Fibroblast of skin of left biceps (primary cell): ENCODE data around the gene TESMIN.

Source experiments
- DNase-seq, 2 experiments: peaks; one replicate each; pipeline ENCODE4 v3.0.0-alpha.2; 2013; ENCODE audit warnings: low read depth in 2 of 2

Gene TESMIN

GRCh38 chr11:68751331-68751856 lies at the start of gene TESMIN:
TESMIN (minus strand) TSS chr11:68751520; CDS start chr11:68750660, 860 bp downstream.
- DNase-seq, result peak; percentile 20 to 21

- DNase-seq, result no peak
These were observed 47.0 kb upstream of the TESMIN start for GRCh38 chr11:68798221-68798813.

GRCh38 chr11:68796801-68797200 lies 45.5 kb upstream of the TESMIN start:
- no peak for DNase-seq

- DNase-seq, result no peak
These were observed 41.2 kb upstream of the TESMIN start for GRCh38 chr11:68792400-68792966.

DNA sequence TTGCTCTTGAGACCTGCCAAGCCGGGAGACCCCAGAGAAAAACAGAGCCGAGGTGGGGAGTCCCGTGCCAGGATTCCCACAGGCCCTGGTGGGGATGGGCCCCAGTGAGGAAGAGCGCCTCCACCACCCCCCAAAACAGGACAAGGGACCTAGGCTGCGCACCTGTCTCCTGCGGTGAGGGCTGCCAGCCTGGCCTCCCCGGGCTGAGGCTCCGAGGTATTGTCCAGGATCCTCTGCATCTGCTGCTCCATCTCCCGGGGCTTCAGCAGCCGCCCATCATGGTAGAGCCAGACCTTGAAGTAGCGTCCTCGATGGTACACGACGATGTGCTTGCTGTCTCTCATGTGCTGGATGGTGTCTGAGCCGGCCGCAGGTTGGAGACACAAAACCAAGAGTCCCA lies 33.3 kb upstream of the TESMIN start:
- DNase-seq, result no peak

- no peak for DNase-seq
These were observed 32.0 kb upstream of the TESMIN start for GRCh38 chr11:68783216-68783821.

DNA sequence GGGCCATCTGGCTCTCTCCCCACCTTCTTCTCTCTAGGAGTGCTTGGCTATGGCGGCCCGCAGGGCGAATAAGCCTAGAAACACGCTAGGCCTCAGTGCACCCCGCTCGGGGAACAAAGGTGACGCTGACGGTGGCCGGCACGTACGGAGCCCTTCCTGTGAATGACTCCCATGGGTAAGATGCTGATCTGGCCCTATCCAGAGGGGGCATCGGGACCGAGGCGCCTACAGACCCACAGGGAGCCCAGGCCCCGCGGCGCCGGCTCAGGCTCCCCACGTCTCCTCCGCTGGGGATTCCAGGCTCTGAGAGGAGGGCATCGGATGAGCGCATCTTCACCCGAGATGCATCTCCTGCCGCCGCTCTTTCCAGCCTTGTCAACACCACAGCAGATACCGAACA lies 31.4 kb upstream of the TESMIN start:
- DNase-seq, result no peak

- no peak for DNase-seq
These were observed 29.5 kb upstream of the TESMIN start for GRCh38 chr11:68780829-68781228.

DNA sequence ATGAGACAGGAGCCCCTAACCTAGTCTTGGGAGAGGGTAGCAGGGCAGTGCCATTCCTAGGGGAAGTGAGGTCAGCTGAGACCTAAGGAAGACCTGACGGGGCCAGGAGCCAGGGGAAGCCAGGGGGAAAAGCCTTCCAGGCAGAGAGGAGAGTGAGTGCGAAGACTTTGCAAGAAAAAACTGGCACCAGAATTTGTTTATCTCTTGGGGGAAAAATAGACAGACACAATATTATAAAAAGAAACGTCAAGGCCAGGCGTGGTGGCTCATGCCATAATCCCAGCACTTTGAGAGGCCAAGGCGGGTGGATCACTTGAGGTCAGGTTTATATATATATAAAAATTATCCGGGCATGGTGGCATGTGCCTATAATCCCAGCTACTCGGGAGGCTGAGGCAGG lies 26.9 kb upstream of the TESMIN start:
- no peak for DNase-seq

DNA sequence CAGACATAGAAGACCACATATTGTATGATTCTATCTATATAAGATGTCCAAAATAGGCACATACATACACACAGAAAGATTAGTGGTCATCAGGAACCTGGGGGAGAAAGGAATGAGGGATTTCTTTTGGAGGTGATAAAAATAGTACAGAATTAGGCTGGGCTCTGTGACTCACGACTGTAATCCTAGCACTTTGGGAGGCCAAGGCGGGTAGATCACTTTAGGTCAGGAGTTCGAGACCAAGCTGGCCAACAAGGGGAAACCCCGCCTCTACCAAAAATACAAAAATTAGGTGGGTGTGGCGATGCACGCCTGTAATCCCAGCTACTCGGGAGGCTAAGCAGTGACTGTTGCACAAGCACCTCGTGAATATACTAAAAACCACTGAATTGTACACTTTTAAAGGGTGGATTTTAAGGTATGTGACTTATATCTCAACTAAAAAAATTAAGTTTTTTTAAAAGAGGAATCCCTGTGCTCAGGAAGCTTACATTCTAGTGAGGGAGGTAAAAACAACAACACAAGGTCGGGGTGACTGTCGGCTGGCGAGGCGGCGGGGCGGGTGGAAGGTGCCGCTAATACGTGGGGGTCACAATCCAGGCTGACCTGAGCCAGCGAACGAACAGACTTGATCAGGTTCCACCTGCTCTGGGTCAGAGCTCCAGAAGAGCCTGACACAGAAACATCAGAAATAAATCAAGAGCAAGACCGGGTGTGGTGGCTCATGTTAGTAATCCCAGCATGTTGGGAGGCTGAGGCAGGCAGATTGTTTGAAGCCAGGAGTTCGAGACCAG lies 25.3 kb upstream of the TESMIN start:
- no peak for DNase-seq

- no peak for DNase-seq
These were observed 24.6 kb upstream of the TESMIN start for GRCh38 chr11:68775951-68776388.

GRCh38 chr11:68774194-68774585 lies 22.9 kb upstream of the TESMIN start:
- no peak for DNase-seq

DNA sequence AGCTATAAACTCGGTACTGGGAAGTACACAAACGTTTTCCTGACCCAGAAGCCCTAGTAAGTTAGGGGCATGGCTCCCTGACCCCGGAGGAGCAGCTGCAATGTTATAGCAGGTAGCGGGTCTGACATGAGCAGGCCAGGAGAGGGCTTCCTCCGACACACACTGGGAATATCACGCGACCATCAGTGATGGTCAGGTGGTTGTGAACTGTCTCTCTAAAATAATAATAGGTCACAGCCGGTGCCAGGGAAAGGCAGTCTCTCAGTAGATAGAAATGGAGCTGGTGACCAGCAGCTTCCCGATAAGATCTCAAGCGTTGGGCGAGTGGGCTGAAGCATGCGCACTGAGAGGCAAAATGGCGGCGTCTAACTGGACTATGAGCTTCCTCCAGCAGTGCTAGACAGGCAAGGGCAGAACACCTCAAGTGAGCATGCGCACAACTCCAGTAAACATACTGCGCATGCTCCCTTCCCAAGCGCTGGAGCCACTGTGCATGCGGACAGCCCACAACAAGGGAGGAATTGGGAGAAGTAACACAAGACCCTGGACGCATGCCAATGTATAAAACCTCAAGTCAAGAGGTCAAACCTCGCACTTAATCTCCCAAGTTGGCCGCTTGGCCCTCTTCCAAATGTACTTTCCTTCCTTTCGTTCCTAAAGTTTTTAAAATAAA lies 22.3 kb upstream of the TESMIN start:
- DNase-seq, result no peak

DNA sequence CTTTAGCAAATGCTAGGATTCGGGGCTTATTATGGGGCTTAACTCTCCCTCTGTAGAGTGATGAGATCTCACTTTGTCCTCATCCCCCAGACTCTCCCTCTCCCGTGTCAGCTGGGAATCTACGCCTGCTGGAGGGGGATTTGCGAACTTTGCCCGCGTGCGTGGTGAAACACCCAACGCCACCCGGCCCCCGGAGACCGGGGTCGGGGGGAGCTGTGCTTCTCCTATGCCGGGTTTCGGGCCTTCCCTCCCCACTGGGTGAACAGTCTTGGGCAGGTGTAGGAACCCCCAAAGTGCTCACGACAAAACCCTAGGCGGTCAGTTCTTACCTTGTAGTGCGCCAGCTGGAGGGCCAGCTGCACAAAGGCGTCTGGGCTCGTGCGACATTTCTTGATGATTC lies 21.6 kb upstream of the TESMIN start:
- no peak for DNase-seq

GRCh38 chr11:68770781-68771180 lies 19.5 kb upstream of the TESMIN start:
- DNase-seq, result no peak

GRCh38 chr11:68767672-68768071 lies 16.4 kb upstream of the TESMIN start:
- no peak for DNase-seq

- no peak for DNase-seq
These were observed 15.5 kb upstream of the TESMIN start for GRCh38 chr11:68766786-68767185.

- no peak for DNase-seq
These were observed 13.4 kb upstream of the TESMIN start for GRCh38 chr11:68764746-68765145.

GRCh38 chr11:68763926-68764657 lies 12.8 kb upstream of the TESMIN start:
- no peak for DNase-seq

- DNase-seq, result no peak
These were observed 11.9 kb upstream of the TESMIN start for GRCh38 chr11:68763181-68763721.

DNA sequence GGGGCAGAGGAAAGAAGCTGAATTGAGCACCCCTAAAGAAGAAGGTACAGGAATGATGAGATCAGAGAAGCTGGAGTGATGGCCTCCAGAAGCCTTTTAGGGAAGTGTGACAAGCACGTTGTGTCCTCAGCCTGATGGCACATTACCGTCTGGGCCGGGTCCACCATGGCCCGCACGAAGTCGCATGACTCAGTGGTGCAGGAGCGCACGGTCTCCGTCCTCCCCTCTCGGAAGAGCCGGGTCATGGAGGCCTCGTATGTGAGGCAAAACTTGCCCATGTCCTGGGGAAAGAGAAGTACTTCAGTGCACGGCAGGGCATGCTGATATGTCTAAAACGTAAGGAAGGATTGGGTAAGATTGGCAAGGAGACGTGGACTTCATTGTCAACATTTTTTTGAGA lies 11.2 kb upstream of the TESMIN start:
- DNase-seq, result no peak
